ENCODE data around the gene TDRKH.

GRCh38 chr1:151802372-151802771 lies 12.1 kb upstream of the TDRKH start:
- TF ChIP-seq CTCF (IDR thresholded peaks at IDR 0.05) (no peak), POLR2A (IDR thresholded peaks at IDR 0.05) (no peak)
